ENCODE measurements around the gene SESTD1. TPM values are rescaled to one million over a fixed set of nuclear protein-coding genes. Genes with fewer than 3 reads are reported as not detected.

SESTD1 gene
- total and polyA plus RNA-seq, 2 of the 8 experiments (the other 6 are each of a cell fraction or from before 2014, with no cell fraction given) = 5.2 to 49.6 TPM

- H4K91ac ChIP-seq (replicated peaks; ENCODE audit: insufficient read length, low read length) = no peak overlapping the region
- H3K79me2 ChIP-seq (ENCODE audit: control insufficient read depth in 1 of 2, insufficient read depth in 2 of 2, low read length in 2 of 2) = 0 out of 4 replicates have a peak, but pooled peaks cover 0 to 3% of the 10 kb centered on the region in 2 experiments
- 89% methylated on average over 3 of the region's 3 CpGs; no CpG with 5 or more reads in 1 of the 2 experiments for WGBS, 2 experiments (ENCODE audit: extremely low coverage in 1 of 2, insufficient coverage in 1 of 2, insufficient read length in 1 of 2, insufficient replicate concordance in 2 of 2, low coverage in 1 of 2, low lambda C conversion rate in 2 of 2, missing lambda C conversion rate in 1 of 2)
- no peak overlapping the region for H2AFZ ChIP-seq (ENCODE audit: low read length)
- no peak overlapping the region for H3K27ac ChIP-seq (ENCODE audit: low read depth, low read length)
- H2BK15ac ChIP-seq (ENCODE audit: low read length) = no peak overlapping the region
- no peak overlapping the region for H3K4me3 ChIP-seq (ENCODE audit: extremely low read depth in 1 of 4, insufficient read depth in 2 of 4, low read depth in 3 of 4, low read length in 4 of 4)
- no peak overlapping the region for H2BK12ac ChIP-seq (ENCODE audit: low read depth, low read length)
- no peaks in the 10 kb centered on the region for H3K79me1 ChIP-seq (ENCODE audit: low read depth, low read length)
- no peak overlapping the region for H2BK20ac ChIP-seq (ENCODE audit: low read length)
- H3K4me1 ChIP-seq (replicated peaks in 1 of 4; ENCODE audit: control insufficient read depth in 3 of 4, insufficient read depth in 4 of 4, low read length in 3 of 4) = no peaks in the 10 kb centered on the region
- DNase-seq (ENCODE audit: low read depth in 1 of 2, low spot score in 2 of 2) (no peak), FAIRE-seq (no peak)
- no peak overlapping the region for H3K9ac ChIP-seq (replicated peaks in 1 of 4; ENCODE audit: extremely low read depth in 1 of 4, low read depth in 3 of 4, low read length in 3 of 4)
- no peak overlapping the region for H2BK120ac ChIP-seq (replicated peaks; ENCODE audit: low read depth, low read length)
- CTCF ChIA-PET (ENCODE audit: partially characterized antibody) = no interaction called here
- H3K27me3 ChIP-seq (replicated peaks in 1 of 4; ENCODE audit: control insufficient read depth in 3 of 4, extremely low read depth in 1 of 4, insufficient read depth in 3 of 4, low read length in 3 of 4) = no peaks in the 10 kb centered on the region
- H2BK5ac ChIP-seq (ENCODE audit: low read depth, low read length) = no peak overlapping the region
- H3K23me2 ChIP-seq (ENCODE audit: low read depth, low read length) = no peaks in the 10 kb centered on the region
- H3K56ac ChIP-seq (replicated peaks; ENCODE audit: insufficient read length, low read depth, low read length) = no peak overlapping the region
- H2AK5ac ChIP-seq (ENCODE audit: low read depth, low read length) = no peak overlapping the region
- H4K20me1 ChIP-seq (replicated peaks in 1 of 2; ENCODE audit: control insufficient read depth in 1 of 2, insufficient read depth in 2 of 2, low read length in 2 of 2) = no peaks in the 10 kb centered on the region
- H3K18ac ChIP-seq (ENCODE audit: extremely low read depth, low read length) = no peak overlapping the region
- H3K9me3 ChIP-seq (ENCODE audit: insufficient read depth in 2 of 2, low read depth in 1 of 2, low read length in 1 of 2) = peaks cover 15 to 19% of the 10 kb centered on the region in 2 experiments; a peak in 3 of 4 replicates
- H3K23ac ChIP-seq (ENCODE audit: insufficient read length) = no peak overlapping the region
- no peak overlapping the region for H4K5ac ChIP-seq (ENCODE audit: insufficient read length, low read depth, low read length)
- H3K4me2 ChIP-seq (ENCODE audit: insufficient read depth in 1 of 2, low read depth in 2 of 2, low read length in 2 of 2) = no peak overlapping the region
- H3K14ac ChIP-seq (ENCODE audit: insufficient read length) = no peak overlapping the region
- POLR2A ChIA-PET (ENCODE audit: partially characterized antibody) = no interaction called here
- no peak overlapping the region for H4K8ac ChIP-seq (ENCODE audit: extremely low read depth, insufficient read depth, low read length)
- H3K36me3 ChIP-seq (ENCODE audit: control insufficient read depth in 2 of 4, insufficient read depth in 4 of 4, low read length in 3 of 4) = no peaks in the 10 kb centered on the region
- no peak overlapping the region for H3K4ac ChIP-seq (replicated peaks; ENCODE audit: insufficient read length, low read depth, low read length)
- TF ChIP-seq PHF8 (conservative IDR thresholded peaks at IDR 0.05; ENCODE audit: low read depth, low read length) (no peak), CBX5 (IDR thresholded peaks at IDR 0.05; ENCODE audit: low read depth, low read length) (no peak), MAFK (IDR thresholded peaks at IDR 0.05; ENCODE audit: low read depth, low read length) (no peak), SRF (IDR thresholded peaks at IDR 0.05; ENCODE audit: low read depth, low read length) (no peak), TAF1 (IDR thresholded peaks at IDR 0.05; ENCODE audit: low read depth, low read length) (no peak), CHD1 (IDR thresholded peaks at IDR 0.05; ENCODE audit: low read depth, low read length) (no peak), POLR2AphosphoS5 (IDR thresholded peaks at IDR 0.05; ENCODE audit: low read depth, low read length) (no peak), TBP (IDR thresholded peaks at IDR 0.05; ENCODE audit: low read depth, low read length) (no peak)
Measured at GRCh38 chr2:179201869-179202268, 62.8 kb downstream of the SESTD1 start.
